ENCODE results near the gene MATN4. TPM values are rescaled to one million over a fixed set of nuclear protein-coding genes. Genes with fewer than 3 reads are reported as not detected.
"Not testable (repeated sequence)": the region's sequence is repeated elsewhere in the genome, so short reads cannot be mapped to it uniquely, and the experiment has no call there.

The MATN4 gene
- under 1 TPM; 0.70 to 0.95 TPM for total RNA-seq

GRCh38 chr20:45308117-45308778, at the start of gene MATN4:
MATN4 (minus strand) TSS chr20:45308299; CDS start chr20:45305582, 2,717 bp downstream.
- DNase-seq = no peak
- no peaks in the 10 kb centered on the region for H3K9me3 Mint-ChIP-seq
- intact Hi-C loops (cut with micrococcal nuclease) = no loop called here
- H3K27me3 Mint-ChIP-seq = peaks cover 44% of the 10 kb centered on the region
- H3K4me3 Mint-ChIP-seq = no peak within 1 kb of the TSS
- POLR2A ChIA-PET = no interaction called here
- H3K4me1 Mint-ChIP-seq (ENCODE audit: low read depth) = peaks cover 18% of the 10 kb centered on the region
- CTCF ChIA-PET = interaction anchor here (0.7 to 1.2 kb wide), 4 partner anchors 13 to 18 kb away, joined by 3 to 5 read pairs (median 4); no protein-coding TSS in a partner anchor
- no peak within 1 kb of the TSS for H3K27ac Mint-ChIP-seq
- peaks cover 1% of the 10 kb centered on the region for H3K36me3 Mint-ChIP-seq

- CTCF ChIA-PET = interaction anchor here (1.1 to 4.0 kb wide), 8 partner anchors 8 to 95 kb away, joined by 3 to 29 read pairs (median 6); partner anchors contain the start of genes PIGT and SYS1
- H3K4me3 Mint-ChIP-seq = peak overlapping the region; percentile 54
- intact Hi-C loops (cut with micrococcal nuclease) = loop anchor here (1.0 kb wide), 1 partner anchor 9 kb away; no protein-coding TSS in a partner anchor
- H3K27ac Mint-ChIP-seq = peak overlapping the region; percentile 88
- peak; percentile 39 for DNase-seq
- no peaks in the 10 kb centered on the region for H3K9me3 Mint-ChIP-seq
- no peaks in the 10 kb centered on the region for H3K27me3 Mint-ChIP-seq
- H3K36me3 Mint-ChIP-seq = no peaks in the 10 kb centered on the region
- POLR2A ChIA-PET = interaction anchor here (0.9 to 2.1 kb wide), 2 partner anchors 8 to 18 kb away, joined by 4 to 8 read pairs; no protein-coding TSS in a partner anchor
- H3K4me1 Mint-ChIP-seq (ENCODE audit: low read depth) = peaks cover 50% of the 10 kb centered on the region
Measured at GRCh38 chr20:45355209-45356084, 47.3 kb upstream of the MATN4 start.

- Mint-ChIP-seq H3K27ac (peak overlapping the region; percentile 88), H3K9me3 (no peaks in the 10 kb centered on the region), H3K27me3 (no peaks in the 10 kb centered on the region), H3K36me3 (no peaks in the 10 kb centered on the region), H3K4me3 (peak overlapping the region; percentile 54), H3K4me1 (ENCODE audit: low read depth) (peaks cover 50% of the 10 kb centered on the region)
- ChIA-PET POLR2A (interaction anchor here (0.6 to 2.1 kb wide), 4 partner anchors 9 to 34 kb away, joined by 3 to 8 read pairs (median 4); no protein-coding TSS in a partner anchor), CTCF (interaction anchor here (1.1 to 4.0 kb wide), 8 partner anchors 8 to 96 kb away, joined by 3 to 29 read pairs (median 6); partner anchors contain the start of genes PIGT and SYS1)
- DNase-seq = peak; percentile 63
- intact Hi-C loops (cut with micrococcal nuclease) = loop anchor here (1.0 kb wide), 1 partner anchor 8 kb away; no protein-coding TSS in a partner anchor
Measured at GRCh38 chr20:45354423-45355208, 46.5 kb upstream of the MATN4 start.

GRCh38 chr20:45353746-45354145, 45.6 kb upstream of the MATN4 start:
- CTCF ChIA-PET = interaction anchor here (1.1 to 4.0 kb wide), 7 partner anchors 9 to 417 kb away, joined by 3 to 29 read pairs (median 7); partner anchors contain the start of gene SYS1
- no peaks in the 10 kb centered on the region for H3K9me3 Mint-ChIP-seq
- intact Hi-C loops (cut with micrococcal nuclease) = no loop called here
- H3K27me3 Mint-ChIP-seq = no peaks in the 10 kb centered on the region
- no peaks in the 10 kb centered on the region for H3K36me3 Mint-ChIP-seq
- peak overlapping the region; percentile 88 for H3K27ac Mint-ChIP-seq
- POLR2A ChIA-PET = interaction anchor here (0.6 to 2.1 kb wide), 4 partner anchors 9 to 33 kb away, joined by 3 to 8 read pairs (median 4); no protein-coding TSS in a partner anchor
- no peak for DNase-seq
- H3K4me3 Mint-ChIP-seq = no peak overlapping the region
- H3K4me1 Mint-ChIP-seq (ENCODE audit: low read depth) = peaks cover 50% of the 10 kb centered on the region

- H3K4me1 Mint-ChIP-seq (ENCODE audit: low read depth) = peaks cover 44% of the 10 kb centered on the region
- intact Hi-C loops (cut with micrococcal nuclease) = no loop called here
- H3K9me3 Mint-ChIP-seq = no peaks in the 10 kb centered on the region
- H3K27me3 Mint-ChIP-seq = no peaks in the 10 kb centered on the region
- POLR2A ChIA-PET = no interaction called here
- DNase-seq = no peak
- H3K4me3 Mint-ChIP-seq = no peak overlapping the region
- CTCF ChIA-PET = interaction anchor here (0.6 to 4.0 kb wide), 10 partner anchors 10 to 418 kb away, joined by 3 to 29 read pairs (median 4); partner anchors contain the start of genes PIGT and SYS1
- no peaks in the 10 kb centered on the region for H3K36me3 Mint-ChIP-seq
- no peak overlapping the region for H3K27ac Mint-ChIP-seq
Measured at GRCh38 chr20:45352729-45353128, 44.6 kb upstream of the MATN4 start.

- H3K36me3 Mint-ChIP-seq; POLR2A ChIA-PET; intact Hi-C loops (cut with micrococcal nuclease); DNase-seq; H3K4me3 Mint-ChIP-seq; H3K9me3 Mint-ChIP-seq; H3K27me3 Mint-ChIP-seq; H3K27ac Mint-ChIP-seq: not testable (repeated sequence)
- CTCF ChIA-PET = interaction anchor here (1.2 to 1.8 kb wide), 3 partner anchors 12 to 102 kb away, joined by 3 to 7 read pairs (median 6); partner anchors contain the start of gene SYS1
- H3K4me1 Mint-ChIP-seq (ENCODE audit: low read depth) = peaks cover 49% of the 10 kb centered on the region
Measured at GRCh38 chr20:45350795-45351194, 42.7 kb upstream of the MATN4 start.

GRCh38 chr20:45350217-45350616, 42.1 kb upstream of the MATN4 start:
- H3K4me3 Mint-ChIP-seq = no peak overlapping the region
- no peak overlapping the region for H3K27ac Mint-ChIP-seq
- intact Hi-C loops (cut with micrococcal nuclease) = no loop called here
- peaks cover 9% of the 10 kb centered on the region for H3K36me3 Mint-ChIP-seq
- no peaks in the 10 kb centered on the region for H3K27me3 Mint-ChIP-seq
- DNase-seq = no peak
- ChIA-PET CTCF (interaction anchor here (4.5 to 5.3 kb wide), 2 partner anchors 13 to 86 kb away, joined by 29 to 33 read pairs; partner anchors contain the start of gene SYS1), POLR2A (no interaction called here)
- no peaks in the 10 kb centered on the region for H3K9me3 Mint-ChIP-seq
- peaks cover 49% of the 10 kb centered on the region for H3K4me1 Mint-ChIP-seq (ENCODE audit: low read depth)

GRCh38 chr20:45347936-45348778, 40.1 kb upstream of the MATN4 start, which contains the start of gene SDC4:
SDC4 (minus strand) TSS chr20:45348424; CDS start chr20:45348384, 40 bp downstream.
- Mint-ChIP-seq H3K9me3 (no peaks in the 10 kb centered on the region), H3K27ac (peak within 1 kb of the TSS; percentile 76), H3K27me3 (no peaks in the 10 kb centered on the region), H3K4me1 (ENCODE audit: low read depth) (peaks cover 43% of the 10 kb centered on the region), H3K36me3 (peaks cover 13% of the 10 kb centered on the region), H3K4me3 (peak within 1 kb of the TSS; percentile 86)
- ChIA-PET POLR2A (interaction anchor here (0.6 to 3.6 kb wide), 5 partner anchors 8 to 403 kb away, joined by 3 to 16 read pairs (median 3); partner anchors contain the start of gene SYS1), CTCF (interaction anchor here (0.7 to 5.3 kb wide), 8 partner anchors 11 to 88 kb away, joined by 3 to 33 read pairs (median 6); partner anchors contain the start of gene SYS1)
- DNase-seq = peak; percentile 76
- intact Hi-C loops (cut with micrococcal nuclease) = loop anchor here (2.0 kb wide), 2 partner anchors 15 to 29 kb away; partner anchors contain the start of gene SYS1

- H3K36me3 Mint-ChIP-seq = peaks cover 13% of the 10 kb centered on the region
- H3K27me3 Mint-ChIP-seq = no peaks in the 10 kb centered on the region
- ChIA-PET CTCF (interaction anchor here (0.9 to 5.3 kb wide), 7 partner anchors 12 to 102 kb away, joined by 3 to 33 read pairs (median 7); partner anchors contain the start of gene SYS1), POLR2A (interaction anchor here (0.7 to 3.6 kb wide), 5 partner anchors 8 to 403 kb away, joined by 3 to 16 read pairs (median 3); partner anchors contain the start of gene SYS1)
- no peak for DNase-seq
- H3K4me3 Mint-ChIP-seq = peak overlapping the region; percentile 86
- H3K9me3 Mint-ChIP-seq = no peaks in the 10 kb centered on the region
- intact Hi-C loops (cut with micrococcal nuclease) = loop anchor here (2.0 kb wide), 1 partner anchor 29 kb away; no protein-coding TSS in a partner anchor
- H3K27ac Mint-ChIP-seq = peak overlapping the region; percentile 76
- peaks cover 45% of the 10 kb centered on the region for H3K4me1 Mint-ChIP-seq (ENCODE audit: low read depth)
Measured at GRCh38 chr20:45347297-45347935, 39.3 kb upstream of the MATN4 start.

Data from activated CD4-positive, alpha-beta memory T cell treated with anti-CD3 and anti-CD28 coated beads for 36 hours (primary cell).